Measurements from ENCODE around the gene ATP8B3.

The ATP8B3 gene, protein sequence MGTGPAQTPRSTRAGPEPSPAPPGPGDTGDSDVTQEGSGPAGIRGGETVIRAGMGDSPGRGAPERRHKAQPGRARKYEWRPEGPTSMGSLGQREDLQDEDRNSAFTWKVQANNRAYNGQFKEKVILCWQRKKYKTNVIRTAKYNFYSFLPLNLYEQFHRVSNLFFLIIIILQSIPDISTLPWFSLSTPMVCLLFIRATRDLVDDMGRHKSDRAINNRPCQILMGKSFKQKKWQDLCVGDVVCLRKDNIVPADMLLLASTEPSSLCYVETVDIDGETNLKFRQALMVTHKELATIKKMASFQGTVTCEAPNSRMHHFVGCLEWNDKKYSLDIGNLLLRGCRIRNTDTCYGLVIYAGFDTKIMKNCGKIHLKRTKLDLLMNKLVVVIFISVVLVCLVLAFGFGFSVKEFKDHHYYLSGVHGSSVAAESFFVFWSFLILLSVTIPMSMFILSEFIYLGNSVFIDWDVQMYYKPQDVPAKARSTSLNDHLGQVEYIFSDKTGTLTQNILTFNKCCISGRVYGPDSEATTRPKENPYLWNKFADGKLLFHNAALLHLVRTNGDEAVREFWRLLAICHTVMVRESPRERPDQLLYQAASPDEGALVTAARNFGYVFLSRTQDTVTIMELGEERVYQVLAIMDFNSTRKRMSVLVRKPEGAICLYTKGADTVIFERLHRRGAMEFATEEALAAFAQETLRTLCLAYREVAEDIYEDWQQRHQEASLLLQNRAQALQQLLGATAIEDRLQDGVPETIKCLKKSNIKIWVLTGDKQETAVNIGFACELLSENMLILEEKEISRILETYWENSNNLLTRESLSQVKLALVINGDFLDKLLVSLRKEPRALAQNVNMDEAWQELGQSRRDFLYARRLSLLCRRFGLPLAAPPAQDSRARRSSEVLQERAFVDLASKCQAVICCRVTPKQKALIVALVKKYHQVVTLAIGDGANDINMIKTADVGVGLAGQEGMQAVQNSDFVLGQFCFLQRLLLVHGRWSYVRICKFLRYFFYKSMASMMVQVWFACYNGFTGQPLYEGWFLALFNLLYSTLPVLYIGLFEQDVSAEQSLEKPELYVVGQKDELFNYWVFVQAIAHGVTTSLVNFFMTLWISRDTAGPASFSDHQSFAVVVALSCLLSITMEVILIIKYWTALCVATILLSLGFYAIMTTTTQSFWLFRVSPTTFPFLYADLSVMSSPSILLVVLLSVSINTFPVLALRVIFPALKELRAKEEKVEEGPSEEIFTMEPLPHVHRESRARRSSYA (N-terminal part only)

GRCh38 chr19:1811942-1812425 is at the start of gene ATP8B3:
Gene ATP8B3, minus strand, starts transcription at chr19:1812276. Its CDS starts 540 bp downstream, at chr19:1811736.
- peak in 1 of 2 donors; percentile 73 for DNase-seq (ENCODE audit: low read depth in 2 of 2)

- no peak for DNase-seq (ENCODE audit: low read depth in 2 of 2)
These were observed 49.5 kb upstream of the ATP8B3 start for GRCh38 chr19:1861599-1862031.

GRCh38 chr19:1860821-1861598 is 48.9 kb upstream of the ATP8B3 start:
- DNase-seq (ENCODE audit: low read depth in 2 of 2): no peak

DNA sequence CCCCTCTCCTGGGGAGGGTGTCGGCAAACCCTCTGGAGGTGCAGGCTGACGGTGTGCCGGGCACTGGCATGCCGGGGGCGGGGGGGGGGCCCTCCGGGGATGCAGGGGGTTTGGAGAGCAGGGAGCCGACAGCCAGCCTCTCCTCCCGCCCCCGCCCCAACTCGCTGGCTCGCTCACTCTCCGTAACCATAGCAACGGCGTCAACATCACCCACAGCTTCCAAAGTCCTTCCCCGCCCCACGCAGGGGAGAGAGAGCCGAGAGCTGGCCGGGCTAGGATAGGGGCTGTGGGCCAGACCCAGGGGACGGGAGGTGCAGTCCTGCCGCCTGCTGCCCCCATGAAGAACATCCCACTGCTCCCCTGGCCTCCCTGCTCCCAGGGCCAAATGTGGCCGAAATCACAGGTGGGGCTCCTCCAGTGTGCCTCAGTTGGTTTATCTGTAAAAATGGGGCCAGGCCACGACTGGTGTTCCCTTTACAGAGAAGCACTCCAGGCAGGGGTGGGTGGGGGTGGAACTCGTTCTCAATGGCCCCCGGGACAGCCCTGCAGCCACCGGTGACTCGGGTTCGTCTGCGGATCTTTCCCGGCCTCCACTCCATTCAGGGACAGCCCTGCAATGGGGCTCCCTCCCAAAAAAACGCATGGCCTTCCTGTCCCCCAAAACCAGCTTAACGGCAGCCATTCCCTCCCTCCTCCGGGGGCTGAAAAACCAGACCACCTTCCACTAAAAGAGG is 48.1 kb upstream of the ATP8B3 start:
- no peak for DNase-seq (ENCODE audit: low read depth in 2 of 2)

DNA sequence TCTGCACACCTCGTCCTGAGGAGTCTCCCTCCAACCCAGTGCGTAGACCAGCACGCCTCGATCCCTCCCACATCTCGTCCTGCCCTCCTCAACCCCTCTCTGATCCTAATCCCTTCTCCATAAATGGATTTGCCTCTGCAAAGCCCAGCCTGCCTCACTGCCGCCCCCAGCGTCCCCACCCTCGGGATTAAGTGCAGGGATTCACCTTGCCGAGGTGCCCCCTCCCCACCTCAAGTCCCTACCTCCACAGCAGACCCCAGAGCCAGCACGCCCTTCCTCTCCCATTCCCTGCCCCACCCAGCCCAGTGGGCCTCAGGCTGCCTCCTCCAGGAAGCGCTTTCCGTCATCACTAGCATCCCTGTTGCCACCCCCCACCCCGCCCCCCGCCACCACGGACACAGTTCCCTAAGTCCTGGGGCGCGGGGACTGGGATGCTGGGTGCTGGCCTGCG is 47.3 kb upstream of the ATP8B3 start:
- no peak for DNase-seq (ENCODE audit: low read depth in 2 of 2)

- DNase-seq (ENCODE audit: low read depth in 2 of 2): no peak
These were observed 46.5 kb upstream of the ATP8B3 start for GRCh38 chr19:1858412-1859081.

GRCh38 chr19:1857648-1858326 is 45.7 kb upstream of the ATP8B3 start:
- no peak for DNase-seq (ENCODE audit: low read depth in 2 of 2)

DNA sequence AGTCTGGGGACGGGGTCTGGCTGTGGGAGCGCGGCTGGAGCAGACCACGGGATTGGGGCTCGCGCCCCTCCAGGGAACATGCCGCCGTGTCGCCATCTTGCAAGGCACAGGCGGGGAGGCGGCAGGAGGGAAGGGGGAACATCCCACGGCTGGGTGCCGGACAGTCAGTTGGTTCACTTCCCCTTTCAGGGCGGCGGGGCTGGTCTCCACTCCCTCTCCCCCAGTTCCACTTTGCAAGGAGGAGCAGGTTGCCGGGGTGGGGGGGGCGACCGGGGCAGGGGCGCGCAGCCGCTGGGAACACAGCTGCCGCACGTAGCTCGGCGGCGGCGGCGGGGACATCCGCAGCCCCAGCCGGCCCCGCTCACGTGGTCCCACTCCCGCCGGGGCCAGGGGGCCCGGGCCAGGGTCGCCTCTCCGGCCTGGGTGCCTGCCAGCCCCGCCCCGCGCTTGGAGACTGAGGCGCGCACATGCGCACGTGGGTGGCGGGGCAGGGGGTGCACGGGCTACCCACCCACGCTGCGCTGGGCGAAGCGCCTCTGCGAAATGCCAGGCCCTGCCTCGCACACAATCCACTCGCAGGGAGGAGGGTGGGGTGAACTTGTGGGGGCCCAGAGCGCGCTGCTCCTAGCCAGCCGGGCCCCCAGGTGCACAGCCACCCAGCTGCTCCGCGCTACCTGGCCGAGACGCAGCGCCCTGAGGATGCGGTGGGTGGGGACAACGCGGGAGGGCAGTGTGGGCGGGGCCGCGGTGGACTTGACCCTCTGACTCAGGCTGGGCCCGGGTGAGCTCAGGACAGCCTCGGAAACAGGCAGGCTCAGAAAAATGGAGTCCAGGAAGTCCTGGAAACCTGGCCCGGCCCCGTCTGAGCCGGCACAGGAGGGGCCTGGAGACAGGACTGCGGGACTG is 44.9 kb upstream of the ATP8B3 start:
- DNase-seq (ENCODE audit: low read depth in 2 of 2): peak; percentile 50 to 55

DNA sequence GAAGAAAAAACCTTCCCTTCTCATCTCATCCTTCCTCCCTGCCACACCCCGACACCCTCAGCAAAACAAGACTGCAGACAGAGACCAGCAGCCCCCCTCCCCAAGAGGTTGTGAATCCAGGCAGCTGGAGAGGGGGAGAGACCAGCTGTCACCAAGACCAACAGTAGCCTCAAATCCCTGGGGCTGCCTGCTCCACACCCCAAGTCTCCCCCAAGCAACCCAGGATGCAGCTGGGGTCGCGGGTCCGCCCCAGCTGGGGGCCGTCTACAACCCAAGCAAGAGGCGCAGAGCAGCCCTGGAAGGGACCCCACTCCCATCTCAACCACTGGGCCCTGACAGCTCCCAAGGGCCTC is 44.2 kb upstream of the ATP8B3 start:
- DNase-seq (ENCODE audit: low read depth in 2 of 2): no peak

GRCh38 chr19:1855828-1856255 is 43.8 kb upstream of the ATP8B3 start:
- no peak for DNase-seq (ENCODE audit: low read depth in 2 of 2)

GRCh38 chr19:1855040-1855827 is 43.2 kb upstream of the ATP8B3 start:
- DNase-seq (ENCODE audit: low read depth in 2 of 2): peak; percentile 78 to 82

DNA sequence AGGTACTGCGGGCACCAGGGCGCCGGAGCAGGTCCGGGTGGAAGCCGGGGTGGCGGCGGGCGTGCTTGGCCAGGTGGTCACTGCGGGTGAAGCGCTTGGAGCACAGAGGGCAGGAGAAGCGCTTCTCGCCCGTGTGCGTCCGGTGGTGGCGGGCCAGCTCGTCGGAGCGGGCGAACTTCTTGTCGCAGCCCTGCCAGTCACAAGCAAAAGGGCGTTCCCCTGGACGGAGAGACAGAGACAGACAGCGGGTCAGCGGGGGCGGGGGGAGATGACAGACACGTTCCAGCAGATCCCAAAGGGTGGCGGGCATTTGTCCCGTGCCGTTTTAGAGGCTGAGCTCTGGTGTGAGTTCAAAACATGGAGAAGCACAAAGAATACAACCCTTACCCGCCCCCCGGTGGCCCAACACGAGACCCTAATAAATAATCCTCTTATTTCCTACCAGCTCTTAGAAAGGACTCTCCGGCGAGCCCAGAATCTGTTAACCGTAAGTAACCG is 42.5 kb upstream of the ATP8B3 start:
- DNase-seq (ENCODE audit: low read depth in 2 of 2): no peak

GRCh38 chr19:1854039-1854541 is 42.0 kb upstream of the ATP8B3 start:
- DNase-seq (ENCODE audit: low read depth in 2 of 2): no peak

- peak; percentile 82 to 83 for DNase-seq (ENCODE audit: low read depth in 2 of 2)
These were observed 41.4 kb upstream of the ATP8B3 start for GRCh38 chr19:1853295-1854038.

GRCh38 chr19:1852581-1853128 is 40.6 kb upstream of the ATP8B3 start:
- DNase-seq (ENCODE audit: low read depth in 2 of 2): no peak
